AG04450 (cell line): ENCODE results near the gene DCDC2. TPM values are rescaled to one million over a fixed set of nuclear protein-coding genes. Genes with fewer than 3 reads are reported as not detected.

Experiments
- CTCF ChIA-PET: fragments of 300-600, 350-600 bp; formaldehyde crosslinking; extraction: SDS; loops from one replicate; lab custom pipeline; 2022; ENCODE audit warnings: antibody characterized with exemption, inconsistent platforms; lab: Charles Lee
- POLR2A ChIA-PET: fragments of 350-600 bp; formaldehyde crosslinking; extraction: SDS; loops from one replicate; lab custom pipeline; 2021; ENCODE audit warnings: antibody characterized with exemption, inconsistent platforms; lab: Yijun Ruan, JAX
- DNase-seq: peaks from one replicate; pipeline ENCODE4 v3.0.0-alpha.2; 2011; ENCODE audit warnings: low read depth, low spot score
- H3K27ac ChIP-seq: one replicate; pipeline ENCODE4 v1.5.1; 2012; ENCODE audit warnings: low read depth, low read length, control low read depth
- H3K27me3 ChIP-seq: one replicate; pipeline ENCODE4 v1.6.0; 2012; ENCODE audit warnings: low read length; ENCODE audit not compliant: control insufficient read depth, insufficient read depth
- H3K4me3 ChIP-seq: 2 replicates; pipeline ENCODE4 v1.5.1; 2011; ENCODE audit warnings: mild to moderate bottlenecking, low read depth, low read length, control low read depth
- H3K9me3 ChIP-seq: 2 replicates; pipeline ENCODE4 v1.5.1; 2012; ENCODE audit warnings: low read length; ENCODE audit not compliant: control insufficient read depth, insufficient read depth
- polyA plus RNA-seq: library from polyadenylated mRNA; depleted of rRNA; stranded (reverse); fragments of >200 nt; gene quantifications from 2 replicates; pipeline ENCODE4 v1.2.3, GENCODE V29; 2011
- TF ChIP-seq, protein P1 (sequence below): IDR thresholded peaks from 2 replicates; pipeline ENCODE4 v1.5.1; 2011; ENCODE audit warnings: low read depth, low read length, control low read depth, inconsistent platforms

DCDC2 gene
- polyA plus RNA-seq, 1 experiment: 0.02 TPM

DNA sequence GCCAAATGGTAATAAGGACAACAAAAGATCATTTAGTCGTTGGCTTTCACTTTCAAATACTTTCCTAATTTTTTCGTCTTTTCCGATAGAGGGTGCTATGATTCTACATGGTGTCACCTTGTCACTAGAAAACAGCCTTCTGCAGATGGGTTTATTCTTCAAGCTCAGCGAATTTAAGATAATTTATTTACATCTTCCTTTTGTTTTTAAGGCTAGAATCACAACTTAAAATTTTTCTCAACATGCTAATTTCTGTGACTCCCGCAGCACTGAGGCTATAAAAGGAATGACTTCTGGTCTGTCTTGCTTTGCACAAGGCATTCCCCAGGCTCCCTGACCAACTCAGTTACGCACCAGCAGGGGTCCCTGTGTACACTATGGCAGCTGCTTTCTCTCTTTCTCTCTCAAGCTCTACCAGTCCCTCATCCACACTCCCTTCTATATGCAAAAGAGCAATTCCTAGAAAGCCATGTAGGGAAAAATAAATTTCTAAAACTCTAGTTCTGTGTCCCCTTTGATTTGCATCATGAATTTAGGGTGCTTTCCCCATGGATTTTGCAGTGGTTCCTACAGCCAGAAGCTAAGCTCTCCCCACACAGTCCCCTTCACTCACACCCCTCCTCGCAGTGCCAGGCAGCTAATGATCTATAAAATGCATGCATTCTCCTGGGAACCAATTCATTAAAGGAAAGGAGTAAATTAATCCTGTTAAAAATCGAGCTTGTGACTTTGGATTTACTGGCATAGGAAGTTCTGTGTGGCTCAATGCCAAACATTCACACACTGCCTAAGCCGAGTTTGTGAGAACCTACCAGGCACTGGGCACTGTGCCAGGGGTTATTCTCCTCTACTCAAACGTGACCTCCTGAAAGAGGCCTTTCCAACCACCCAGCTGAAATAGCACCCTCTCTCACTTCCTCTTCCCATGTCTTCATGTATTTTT lies 74.5 kb downstream of the DCDC2 start:
- TF ChIP-seq, protein P1, sequence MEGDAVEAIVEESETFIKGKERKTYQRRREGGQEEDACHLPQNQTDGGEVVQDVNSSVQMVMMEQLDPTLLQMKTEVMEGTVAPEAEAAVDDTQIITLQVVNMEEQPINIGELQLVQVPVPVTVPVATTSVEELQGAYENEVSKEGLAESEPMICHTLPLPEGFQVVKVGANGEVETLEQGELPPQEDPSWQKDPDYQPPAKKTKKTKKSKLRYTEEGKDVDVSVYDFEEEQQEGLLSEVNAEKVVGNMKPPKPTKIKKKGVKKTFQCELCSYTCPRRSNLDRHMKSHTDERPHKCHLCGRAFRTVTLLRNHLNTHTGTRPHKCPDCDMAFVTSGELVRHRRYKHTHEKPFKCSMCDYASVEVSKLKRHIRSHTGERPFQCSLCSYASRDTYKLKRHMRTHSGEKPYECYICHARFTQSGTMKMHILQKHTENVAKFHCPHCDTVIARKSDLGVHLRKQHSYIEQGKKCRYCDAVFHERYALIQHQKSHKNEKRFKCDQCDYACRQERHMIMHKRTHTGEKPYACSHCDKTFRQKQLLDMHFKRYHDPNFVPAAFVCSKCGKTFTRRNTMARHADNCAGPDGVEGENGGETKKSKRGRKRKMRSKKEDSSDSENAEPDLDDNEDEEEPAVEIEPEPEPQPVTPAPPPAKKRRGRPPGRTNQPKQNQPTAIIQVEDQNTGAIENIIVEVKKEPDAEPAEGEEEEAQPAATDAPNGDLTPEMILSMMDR: peak; percentile 59
- no peaks in the 10 kb centered on the region for H3K27me3 ChIP-seq
- no peak for DNase-seq
- POLR2A ChIA-PET: no interaction called here
- CTCF ChIA-PET: interaction anchor here (0.7 to 4.2 kb wide), 12 partner anchors 9 to 119 kb away, joined by 3 to 83 read pairs (median 4); partner anchors contain the start of gene MRS2
- no peak overlapping the region for H3K27ac ChIP-seq
- no peaks in the 10 kb centered on the region for H3K9me3 ChIP-seq
- H3K4me3 ChIP-seq: no peak overlapping the region

DNA sequence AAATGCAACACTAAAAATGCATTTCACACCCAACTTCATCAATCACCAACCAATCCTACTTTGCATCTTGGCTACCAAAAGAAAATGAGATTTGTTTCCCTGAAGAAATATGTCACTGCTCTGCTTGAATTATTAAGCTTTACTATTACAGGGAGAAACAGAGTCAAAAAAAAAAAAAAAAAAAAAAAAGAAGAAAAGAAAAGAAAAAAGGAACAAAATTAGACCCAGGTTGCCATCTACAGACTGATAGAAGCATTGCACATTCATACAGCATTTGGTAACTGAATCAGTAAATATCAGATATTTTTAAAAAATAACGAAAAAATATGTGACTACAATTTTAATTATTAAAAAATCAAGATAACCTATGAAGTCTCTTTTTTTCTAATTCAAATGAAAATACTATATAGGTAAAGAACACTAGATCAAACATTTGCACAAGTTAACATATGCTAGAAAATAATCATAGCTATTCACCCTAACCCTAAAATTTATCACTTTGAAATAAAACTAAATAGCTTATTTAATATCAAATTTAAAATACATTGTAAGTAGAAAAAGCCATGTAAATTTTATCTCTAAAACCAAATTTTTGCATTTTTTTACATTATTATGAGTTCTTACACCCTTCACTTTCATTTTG lies 83.3 kb downstream of the DCDC2 start:
- TF ChIP-seq, protein P1: peak; percentile 52
- CTCF ChIA-PET: interaction anchor here (0.6 to 2.2 kb wide), 11 partner anchors 9 to 1484 kb away, joined by 3 to 16 read pairs (median 4); no protein-coding TSS in a partner anchor
- Histone ChIP-seq H3K4me3 (no peak overlapping the region), H3K27me3 (no peaks in the 10 kb centered on the region), H3K9me3 (no peaks in the 10 kb centered on the region), H3K27ac (no peak overlapping the region)
- DNase-seq: no peak
- POLR2A ChIA-PET: no interaction called here

DNA sequence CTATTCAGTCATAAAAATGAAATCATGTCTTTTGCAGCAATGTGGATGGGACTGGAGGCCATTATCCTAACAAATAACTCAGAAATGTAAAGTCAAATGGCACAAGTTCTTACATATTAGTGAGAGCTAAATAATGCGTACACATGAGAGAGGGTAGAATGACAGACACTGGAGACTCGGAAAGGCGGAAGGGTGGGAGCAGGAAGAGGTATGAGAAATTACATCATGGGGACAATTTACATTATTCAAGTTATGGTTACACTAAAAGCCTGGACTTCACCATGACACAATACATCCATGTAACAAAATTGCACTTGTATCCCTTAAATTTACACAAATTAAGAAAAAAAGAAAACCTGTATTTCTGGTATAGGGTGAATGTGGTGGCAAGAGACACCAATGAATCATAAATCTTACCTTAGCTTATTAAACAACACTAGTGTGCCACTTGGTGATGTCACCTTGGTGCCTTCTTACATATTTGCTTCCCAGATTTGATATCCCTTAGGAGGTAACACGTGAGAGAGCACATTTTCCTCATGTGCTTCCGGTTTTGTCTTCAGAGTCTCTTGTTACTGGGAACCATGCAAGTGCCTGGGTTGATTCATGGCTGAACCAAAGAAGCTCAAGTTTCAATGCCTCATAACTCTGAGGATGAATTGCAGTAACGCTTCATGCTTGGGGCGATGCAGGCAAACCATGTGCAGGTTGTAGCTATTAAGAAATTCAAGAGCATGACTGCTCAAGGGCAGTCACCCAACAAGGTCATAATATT lies 84.6 kb downstream of the DCDC2 start:
- POLR2A ChIA-PET: no interaction called here
- no peak for DNase-seq
- CTCF ChIA-PET: interaction anchor here (0.9 to 2.2 kb wide), 3 partner anchors 10 to 69 kb away, joined by 3 to 16 read pairs (median 7); no protein-coding TSS in a partner anchor

DNA sequence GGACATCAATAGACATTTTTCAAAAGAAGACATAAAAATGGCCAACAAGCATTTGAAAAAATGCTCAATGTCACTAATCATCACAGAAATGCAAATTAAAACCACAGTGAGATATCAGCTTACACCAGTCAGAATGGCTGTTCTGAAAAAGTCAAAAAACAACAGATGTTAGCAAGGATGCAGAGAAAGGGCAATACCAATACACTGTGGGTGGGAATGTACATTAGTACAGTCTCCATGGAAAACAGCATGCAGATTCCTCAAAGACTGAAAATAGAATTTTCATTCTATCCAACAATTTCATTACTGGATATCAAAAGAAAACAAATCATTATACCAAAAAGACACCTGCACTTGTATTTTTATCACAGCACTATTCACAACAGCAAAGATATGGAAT lies 85.3 kb downstream of the DCDC2 start:
- Histone ChIP-seq H3K4me3 (no peak overlapping the region), H3K9me3 (no peaks in the 10 kb centered on the region), H3K27me3 (no peaks in the 10 kb centered on the region), H3K27ac (no peak overlapping the region)
- TF ChIP-seq, protein P1: no peak
- no peak for DNase-seq
- ChIA-PET POLR2A (no interaction called here), CTCF (interaction anchor here (0.9 kb wide), 1 partner anchor 10 kb away, joined by 3 read pairs; no protein-coding TSS in a partner anchor)

More for the DNA sequence above, 84.6 kb downstream of the DCDC2 start:
- TF ChIP-seq, protein P1: no peak
- Histone ChIP-seq H3K4me3 (no peak overlapping the region), H3K27me3 (no peaks in the 10 kb centered on the region), H3K27ac (no peak overlapping the region), H3K9me3 (no peaks in the 10 kb centered on the region)
